Activated naive CD8-positive, alpha-beta T cell treated with anti-CD3 and anti-CD28 coated beads for 36 hours (primary cell): ENCODE data around the gene OCLN. TPM values are rescaled to one million over a fixed set of nuclear protein-coding genes. Genes with fewer than 3 reads are reported as not detected.
"Not testable (repeated sequence)": the region's sequence is repeated elsewhere in the genome, so short reads cannot be mapped to it uniquely, and the experiment has no call there.

Experiments
- DNase-seq: peaks from one replicate; pipeline ENCODE4 v3.0.0; 2021
- H3K27ac Mint-ChIP-seq: one replicate; pipeline ENCODE4 v1.8.0; 2022; ENCODE audit warnings: mild to moderate bottlenecking, moderate library complexity, mixed read lengths
- H3K27me3 Mint-ChIP-seq: one replicate; pipeline ENCODE4 v1.8.0; 2022; ENCODE audit warnings: mild to moderate bottlenecking, mixed read lengths
- H3K36me3 Mint-ChIP-seq: one replicate; pipeline ENCODE4 v1.8.0; 2021; ENCODE audit warnings: mild to moderate bottlenecking, mixed read lengths
- H3K4me1 Mint-ChIP-seq: one replicate; pipeline ENCODE4 v1.8.0; 2021; ENCODE audit warnings: mixed read lengths
- H3K4me3 Mint-ChIP-seq: one replicate; pipeline ENCODE4 v1.8.0; 2022; ENCODE audit warnings: mild to moderate bottlenecking, moderate library complexity, mixed read lengths
- H3K9me3 Mint-ChIP-seq: one replicate; pipeline ENCODE4 v1.8.0; 2022; ENCODE audit warnings: mixed read lengths
- total RNA-seq, 2 experiments: library from RNA; stranded (reverse); gene quantifications; one replicate each; pipeline ENCODE4 v1.2.3, GENCODE V29; 2021

OCLN gene
- under 1 TPM; 0.40 to 0.43 TPM for total RNA-seq

- peaks cover 4% of the 10 kb centered on the region for H3K4me1 Mint-ChIP-seq
- peak; percentile 38 for DNase-seq
- no peak within 1 kb of the TSS for H3K27ac Mint-ChIP-seq
- peak within 1 kb of the TSS; percentile 77 for H3K4me3 Mint-ChIP-seq
- no peaks in the 10 kb centered on the region for H3K9me3 Mint-ChIP-seq
- H3K36me3 Mint-ChIP-seq, result no peaks in the 10 kb centered on the region
- H3K27me3 Mint-ChIP-seq, result peaks cover 86% of the 10 kb centered on the region
Measured at GRCh38 chr5:69492391-69492922, at the start of gene OCLN. OCLN (plus strand) TSS chr5:69492790; CDS start chr5:69504245, 11,455 bp downstream.

DNA sequence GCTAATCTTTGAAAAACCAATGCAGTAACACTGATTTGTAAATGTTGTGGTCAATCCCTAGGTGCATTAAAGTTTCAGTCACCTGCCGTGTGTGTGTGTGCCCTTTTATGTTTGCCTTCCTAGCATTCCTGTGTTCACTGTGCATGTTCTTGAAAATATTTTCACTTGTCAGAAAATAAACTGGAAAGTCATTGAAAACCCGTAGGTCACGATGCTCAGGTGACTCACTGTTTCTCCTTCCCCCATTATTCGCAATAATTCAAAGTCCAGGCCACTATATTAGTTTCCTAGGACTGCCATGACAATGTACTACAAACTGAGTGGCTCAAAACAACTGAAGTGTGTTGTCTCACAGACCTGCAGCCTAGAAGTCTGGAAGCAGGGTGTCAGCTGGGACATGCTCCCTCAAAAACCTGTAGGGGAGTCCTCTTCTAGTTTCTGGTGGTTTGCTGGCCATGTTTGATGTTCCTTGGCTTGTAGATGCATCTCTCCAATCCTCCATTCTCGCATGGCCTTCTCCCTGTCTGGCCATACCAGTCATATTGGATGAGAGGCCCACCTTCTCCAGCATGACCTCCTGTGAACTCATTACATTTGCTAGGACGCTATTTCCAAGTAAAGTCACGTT is 48.3 kb upstream of the OCLN start:
- no peak overlapping the region for H3K27ac Mint-ChIP-seq
- H3K9me3 Mint-ChIP-seq, result no peaks in the 10 kb centered on the region
- no peaks in the 10 kb centered on the region for H3K36me3 Mint-ChIP-seq
- no peak overlapping the region for H3K4me3 Mint-ChIP-seq
- no peaks in the 10 kb centered on the region for H3K4me1 Mint-ChIP-seq
- no peaks in the 10 kb centered on the region for H3K27me3 Mint-ChIP-seq
- DNase-seq, result no peak

- H3K4me1 Mint-ChIP-seq, result no peaks in the 10 kb centered on the region
- H3K27ac Mint-ChIP-seq, result no peak overlapping the region
- no peaks in the 10 kb centered on the region for H3K27me3 Mint-ChIP-seq
- no peak overlapping the region for H3K4me3 Mint-ChIP-seq
- DNase-seq, result no peak
- no peaks in the 10 kb centered on the region for H3K36me3 Mint-ChIP-seq
- no peaks in the 10 kb centered on the region for H3K9me3 Mint-ChIP-seq
Measured at GRCh38 chr5:69449511-69449910, 43.1 kb upstream of the OCLN start.

DNA sequence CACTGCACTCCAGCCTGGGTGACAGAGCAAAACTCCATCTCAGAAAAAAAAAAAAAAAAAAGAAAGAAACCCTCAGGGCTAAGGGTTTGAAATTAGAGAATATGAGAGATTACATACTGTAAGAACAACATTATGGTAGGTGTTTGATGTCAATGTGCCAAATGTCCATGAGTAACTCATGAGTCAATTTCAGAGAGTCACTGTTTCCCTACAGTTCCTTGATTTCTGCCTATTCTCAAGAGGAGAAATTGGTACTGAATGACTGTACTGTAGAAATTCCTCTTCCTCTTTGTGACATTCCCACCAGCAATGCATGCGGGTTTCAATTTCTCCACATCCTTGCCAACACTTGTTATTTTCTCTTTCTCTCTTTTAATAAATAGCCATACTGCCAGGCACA is 42.5 kb upstream of the OCLN start:
- H3K4me3 Mint-ChIP-seq, result no peak overlapping the region
- H3K27me3 Mint-ChIP-seq, result no peaks in the 10 kb centered on the region
- H3K9me3 Mint-ChIP-seq, result no peaks in the 10 kb centered on the region
- no peak for DNase-seq
- H3K27ac Mint-ChIP-seq, result no peak overlapping the region
- H3K4me1 Mint-ChIP-seq, result no peaks in the 10 kb centered on the region
- H3K36me3 Mint-ChIP-seq, result no peaks in the 10 kb centered on the region

- not testable (repeated sequence) for H3K27me3 Mint-ChIP-seq, DNase-seq, H3K4me3 Mint-ChIP-seq, H3K9me3 Mint-ChIP-seq, H3K36me3 Mint-ChIP-seq, H3K27ac Mint-ChIP-seq, H3K4me1 Mint-ChIP-seq
Measured at GRCh38 chr5:69450527-69450926, 42.1 kb upstream of the OCLN start.

- Mint-ChIP-seq H3K9me3 (peaks cover 2% of the 10 kb centered on the region), H3K27me3 (no peaks in the 10 kb centered on the region), H3K27ac (no peak overlapping the region), H3K4me1 (no peaks in the 10 kb centered on the region), H3K36me3 (no peaks in the 10 kb centered on the region), H3K4me3 (no peak overlapping the region)
- no peak for DNase-seq
Measured at GRCh38 chr5:69451941-69452647, 40.5 kb upstream of the OCLN start.

DNA sequence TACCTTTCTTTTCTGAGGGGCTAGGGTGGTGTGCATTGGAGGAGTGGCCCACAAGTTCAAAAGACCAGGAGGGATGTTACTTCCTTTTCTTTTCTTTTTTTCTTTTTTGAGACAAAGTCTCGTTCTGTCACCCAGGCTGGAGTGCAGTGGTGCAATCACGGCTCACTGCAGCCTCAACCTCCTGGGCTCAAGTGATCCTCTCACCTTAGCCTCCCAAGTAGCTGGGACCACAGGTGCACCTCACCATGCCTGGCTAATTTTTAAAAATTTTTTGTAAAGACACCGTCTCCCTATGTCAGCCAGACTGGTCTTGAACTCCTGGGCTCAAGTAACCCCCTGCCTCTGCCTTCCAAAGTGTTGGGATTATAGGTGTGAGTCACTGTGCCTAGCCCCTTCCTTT is 39.1 kb upstream of the OCLN start:
- not testable (repeated sequence) for DNase-seq, H3K9me3 Mint-ChIP-seq, H3K4me1 Mint-ChIP-seq, H3K4me3 Mint-ChIP-seq, H3K36me3 Mint-ChIP-seq, H3K27me3 Mint-ChIP-seq, H3K27ac Mint-ChIP-seq

DNA sequence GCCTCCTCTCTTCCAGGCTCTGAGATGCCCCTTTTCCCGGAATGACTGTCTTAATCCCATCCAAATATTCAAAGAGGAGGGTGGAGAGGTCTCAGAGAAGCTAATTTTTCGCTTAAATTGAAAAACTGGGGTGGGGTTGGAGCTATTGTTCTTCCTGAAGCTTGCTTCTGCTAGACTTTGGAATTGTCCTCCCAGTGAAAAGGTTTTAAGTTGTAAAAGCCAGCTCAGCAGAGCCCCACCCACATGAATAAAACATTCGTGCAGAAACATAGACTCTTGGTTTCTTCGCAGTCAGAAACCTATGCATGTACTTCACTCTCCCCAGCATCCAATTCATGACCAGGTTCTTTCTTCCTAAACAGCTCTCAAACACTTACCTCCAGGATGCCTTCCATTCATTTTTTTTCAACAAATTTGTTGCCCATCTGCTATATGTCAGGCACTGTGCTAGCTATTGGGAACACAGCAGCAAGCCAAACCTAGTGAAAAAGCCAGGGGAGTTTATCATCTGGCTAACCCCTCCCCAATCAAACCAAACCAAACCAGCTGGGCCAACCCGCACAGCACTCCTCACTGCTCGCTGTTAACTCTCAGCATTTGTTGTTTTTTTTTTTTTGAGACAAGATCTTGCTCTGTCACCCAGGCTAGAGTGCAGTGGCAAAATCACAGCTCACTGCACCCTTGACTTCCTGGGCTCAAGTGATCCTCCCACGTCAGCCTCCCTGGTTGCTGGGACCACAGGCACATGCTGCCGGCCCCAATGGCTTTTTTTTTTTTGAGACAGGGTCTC is 37.9 kb upstream of the OCLN start:
- Mint-ChIP-seq H3K4me3 (no peak overlapping the region), H3K9me3 (peaks cover 2% of the 10 kb centered on the region), H3K36me3 (no peaks in the 10 kb centered on the region), H3K4me1 (no peaks in the 10 kb centered on the region), H3K27ac (no peak overlapping the region), H3K27me3 (no peaks in the 10 kb centered on the region)
- DNase-seq, result no peak

DNA sequence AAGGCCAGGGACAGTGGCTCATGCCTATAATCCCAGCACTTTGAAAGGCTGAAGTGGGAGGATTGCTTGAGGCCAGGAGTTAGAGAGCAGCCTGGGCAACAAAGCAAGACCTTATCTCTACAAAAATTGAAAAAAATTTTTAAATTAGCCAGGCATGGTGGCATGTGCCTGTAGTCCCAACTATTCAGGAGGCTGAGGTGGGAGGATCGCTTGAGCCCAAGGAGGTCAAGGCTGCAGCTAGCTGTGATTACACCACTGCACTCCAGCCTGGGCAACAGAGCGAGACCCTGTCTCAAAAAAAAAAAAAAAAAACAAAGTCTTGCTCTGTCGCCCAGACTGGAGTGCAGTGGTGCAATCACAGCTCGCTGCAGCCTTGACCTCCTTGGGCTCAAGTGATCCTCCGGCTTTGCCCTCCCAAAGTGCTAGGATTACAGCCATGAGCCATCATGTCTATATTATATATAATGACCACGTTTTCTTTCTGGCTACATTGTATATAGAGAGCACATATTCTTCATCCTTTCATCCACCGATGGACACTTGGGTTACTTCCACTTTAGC is 37.1 kb upstream of the OCLN start:
- H3K27me3 Mint-ChIP-seq, H3K4me3 Mint-ChIP-seq, H3K4me1 Mint-ChIP-seq, H3K36me3 Mint-ChIP-seq, DNase-seq, H3K27ac Mint-ChIP-seq, H3K9me3 Mint-ChIP-seq: not testable (repeated sequence)

DNA sequence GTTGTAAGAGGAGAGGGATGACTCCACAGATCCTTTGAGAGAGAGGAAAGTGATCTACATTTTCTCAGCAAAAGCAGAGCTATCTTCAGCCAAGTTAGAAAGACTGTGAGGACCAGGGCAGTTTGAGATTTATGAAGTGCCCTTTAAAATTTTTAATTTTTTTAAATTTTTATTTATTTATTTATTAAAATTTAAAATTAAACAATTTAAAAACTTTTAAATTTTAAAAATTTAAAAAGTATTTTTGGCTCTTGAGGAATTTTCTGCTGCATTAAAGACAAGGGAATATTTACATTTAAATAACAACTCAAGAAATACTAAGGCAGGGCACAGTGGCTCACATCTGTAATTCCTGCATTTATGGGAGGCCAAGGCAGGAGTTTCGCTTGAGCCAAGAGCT is 30.4 kb upstream of the OCLN start:
- Mint-ChIP-seq H3K27ac (no peak overlapping the region), H3K4me1 (no peaks in the 10 kb centered on the region), H3K9me3 (no peaks in the 10 kb centered on the region), H3K4me3 (no peak overlapping the region), H3K36me3 (no peaks in the 10 kb centered on the region), H3K27me3 (no peaks in the 10 kb centered on the region)
- DNase-seq, result no peak

GRCh38 chr5:69466375-69466774 is 26.2 kb upstream of the OCLN start:
- not testable (repeated sequence) for H3K4me1 Mint-ChIP-seq, H3K36me3 Mint-ChIP-seq, H3K27ac Mint-ChIP-seq, H3K27me3 Mint-ChIP-seq, DNase-seq, H3K9me3 Mint-ChIP-seq, H3K4me3 Mint-ChIP-seq

- no peaks in the 10 kb centered on the region for H3K36me3 Mint-ChIP-seq
- peaks cover 3% of the 10 kb centered on the region for H3K27me3 Mint-ChIP-seq
- H3K4me3 Mint-ChIP-seq, result no peak overlapping the region
- no peak for DNase-seq
- H3K27ac Mint-ChIP-seq, result no peak overlapping the region
- H3K9me3 Mint-ChIP-seq, result peaks cover 3% of the 10 kb centered on the region
- H3K4me1 Mint-ChIP-seq, result no peaks in the 10 kb centered on the region
Measured at GRCh38 chr5:69467442-69468225, 25.0 kb upstream of the OCLN start.

DNA sequence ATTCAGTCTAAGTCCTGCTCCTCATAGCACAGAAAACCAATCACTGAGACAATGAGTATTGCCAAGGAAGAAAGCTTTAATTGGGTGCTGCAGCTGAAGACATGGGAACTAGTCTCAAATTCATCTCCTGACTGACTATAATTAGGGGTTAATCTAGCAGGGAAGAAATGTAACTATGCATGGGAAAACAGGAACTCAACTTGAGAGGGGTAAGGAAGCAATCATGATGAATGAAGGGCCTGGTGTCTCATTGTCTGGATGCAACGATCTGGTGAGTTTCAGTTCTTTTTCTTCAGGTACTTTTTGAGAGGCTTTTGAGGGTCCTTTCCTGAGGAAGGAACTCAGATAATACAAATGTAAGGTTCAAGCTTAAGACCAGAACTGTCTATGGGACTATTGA is 24.0 kb upstream of the OCLN start:
- DNase-seq, result no peak
- H3K4me3 Mint-ChIP-seq, result no peak overlapping the region
- peaks cover 3% of the 10 kb centered on the region for H3K9me3 Mint-ChIP-seq
- no peak overlapping the region for H3K27ac Mint-ChIP-seq
- H3K36me3 Mint-ChIP-seq, result no peaks in the 10 kb centered on the region
- peaks cover 3% of the 10 kb centered on the region for H3K27me3 Mint-ChIP-seq
- no peaks in the 10 kb centered on the region for H3K4me1 Mint-ChIP-seq

- H3K27me3 Mint-ChIP-seq, H3K4me3 Mint-ChIP-seq, H3K27ac Mint-ChIP-seq, H3K9me3 Mint-ChIP-seq, DNase-seq, H3K4me1 Mint-ChIP-seq, H3K36me3 Mint-ChIP-seq: not testable (repeated sequence)
Measured at GRCh38 chr5:69471516-69471915, 21.1 kb upstream of the OCLN start.
